Jurkat, Clone E6-1 (cell line): ENCODE data around the gene GSK3B.

Experiments
- DNase-seq: peaks from one replicate; pipeline ENCODE4 v3.0.0-alpha.2; 2011; ENCODE audit warnings: low read depth, low spot score
- H3K4me3 ChIP-seq: 2 replicates; pipeline ENCODE4 v1.5.1; 2011; ENCODE audit warnings: mild to moderate bottlenecking, low read length, control low read depth, moderate library complexity

Gene GSK3B

GRCh38 chr3:120101624-120102023, 7.4 kb upstream of the GSK3B start:
- H3K4me3 ChIP-seq, result no peak overlapping the region
- no peak for DNase-seq

DNA sequence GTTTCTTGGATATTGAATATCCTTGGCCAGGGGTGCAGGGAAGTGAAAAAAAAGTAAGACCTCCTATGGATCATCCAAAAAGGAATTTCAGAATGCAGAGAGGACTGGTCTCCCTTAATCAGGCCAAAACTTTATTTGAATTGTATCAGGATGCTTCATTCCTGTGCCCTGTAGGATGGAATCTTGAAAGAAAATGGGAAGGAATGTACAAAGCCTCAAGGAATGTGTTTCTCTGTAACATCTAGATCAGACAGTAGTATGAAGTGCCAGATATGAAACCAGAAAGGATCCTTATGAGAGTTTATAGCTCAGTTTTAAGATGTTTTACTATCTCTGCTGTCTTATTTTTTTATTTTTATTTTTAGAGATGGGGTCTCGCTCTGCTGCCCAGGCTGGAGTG, 6.5 kb upstream of the GSK3B start:
- H3K4me3 ChIP-seq, result no peak overlapping the region
- no peak for DNase-seq

GRCh38 chr3:120098710-120099109, 4.5 kb upstream of the GSK3B start:
- no peak overlapping the region for H3K4me3 ChIP-seq
- no peak for DNase-seq

GRCh38 chr3:120095979-120096426, 1.8 kb upstream of the GSK3B start:
- peak overlapping the region; percentile 75 for H3K4me3 ChIP-seq
- DNase-seq, result no peak

GRCh38 chr3:120095226-120095978, 1.2 kb upstream of the GSK3B start:
- DNase-seq, result peak; percentile 83
- peak overlapping the region; percentile 75 for H3K4me3 ChIP-seq

DNA sequence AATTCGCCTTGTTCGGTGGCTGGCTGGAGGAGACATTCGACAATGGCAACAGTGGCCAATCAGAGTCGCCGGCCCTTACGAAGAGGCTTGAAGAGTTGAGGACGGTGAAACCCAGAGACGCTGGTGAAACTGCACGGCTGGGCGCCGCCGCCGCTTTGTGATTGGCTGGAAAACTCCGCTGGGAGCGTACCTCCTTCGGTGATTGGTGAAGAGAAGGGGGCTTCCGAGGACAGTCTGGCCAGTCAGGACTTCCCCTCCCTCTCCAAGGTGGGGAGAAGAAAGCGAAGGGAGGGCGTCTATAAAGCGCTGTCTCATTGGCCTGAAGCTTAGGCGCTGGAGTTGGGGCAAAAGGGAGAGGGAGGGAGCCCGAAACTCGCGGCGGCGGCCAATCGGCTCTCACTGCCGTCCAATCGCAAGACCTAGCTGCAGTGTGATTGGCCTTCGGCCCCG, 554 bp upstream of the GSK3B start:
- H3K4me3 ChIP-seq, result peak overlapping the region; percentile 75
- peak; percentile 100 for DNase-seq

- H3K4me3 ChIP-seq, result peak overlapping the region; percentile 74
- peak; percentile 88 for DNase-seq
Measured at GRCh38 chr3:120093119-120093910, 932 bp downstream of the GSK3B start.

DNA sequence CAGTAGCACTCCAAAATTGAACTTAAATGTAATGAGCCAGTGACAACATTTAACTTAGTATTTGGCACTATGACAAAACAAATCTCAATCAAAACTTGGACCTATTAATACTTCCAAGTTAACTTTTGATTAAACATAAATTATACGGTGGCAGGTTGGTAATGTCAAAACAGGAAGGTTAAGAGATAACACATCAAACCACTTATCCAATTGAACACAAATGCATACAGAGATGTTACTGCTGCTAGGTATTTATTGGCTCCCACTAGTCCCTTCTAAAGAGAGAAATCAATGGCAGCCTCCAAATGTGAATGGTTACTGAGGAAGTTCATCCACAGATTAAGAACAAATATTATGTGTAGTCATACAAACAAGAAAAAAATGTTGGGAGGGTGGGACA, 1.8 kb downstream of the GSK3B start:
- no peak for DNase-seq
- peak overlapping the region; percentile 74 for H3K4me3 ChIP-seq

DNA sequence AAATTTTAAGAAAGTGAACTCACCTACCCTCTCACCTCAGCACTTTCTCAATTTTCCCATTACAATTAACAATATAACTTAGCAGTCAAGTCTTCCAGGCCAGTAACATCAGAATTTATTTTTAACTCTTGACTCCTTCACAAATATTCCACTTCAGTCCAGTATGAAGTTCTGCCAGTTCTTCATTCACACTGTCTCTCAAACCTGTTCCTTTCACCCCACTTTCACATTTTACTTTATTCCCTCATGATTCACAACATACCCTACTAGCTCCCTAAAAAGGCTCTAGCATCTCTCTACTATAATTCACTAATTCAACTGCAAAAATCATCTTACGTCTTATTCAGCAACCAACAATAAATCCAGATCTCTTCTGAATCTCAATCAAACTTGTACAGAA, 3.8 kb downstream of the GSK3B start:
- H3K4me3 ChIP-seq, result no peak overlapping the region
- no peak for DNase-seq

- DNase-seq, result no peak
- H3K4me3 ChIP-seq, result no peak overlapping the region
Measured at GRCh38 chr3:120089089-120089488, 5.2 kb downstream of the GSK3B start.

DNA sequence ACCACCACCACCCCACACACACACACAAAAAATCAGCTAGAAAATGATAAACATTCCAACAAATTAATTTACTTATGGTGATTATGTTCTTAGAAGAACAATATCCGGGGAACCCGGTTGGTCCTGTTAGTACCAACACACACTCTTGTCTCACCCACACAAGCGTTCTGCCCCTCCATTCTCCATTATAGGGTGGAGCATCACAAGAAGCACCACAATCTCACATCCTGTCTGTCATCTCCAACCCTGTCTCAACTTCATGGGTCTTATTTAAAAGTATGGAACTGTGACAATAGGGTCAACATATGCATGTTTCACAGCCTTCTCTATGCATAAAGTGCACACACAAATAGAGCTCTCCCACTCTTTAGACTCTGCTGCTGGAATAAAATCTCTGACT, 5.6 kb downstream of the GSK3B start:
- DNase-seq, result no peak
- no peak overlapping the region for H3K4me3 ChIP-seq

- H3K4me3 ChIP-seq, result no peak overlapping the region
- DNase-seq, result no peak
Measured at GRCh38 chr3:120081719-120082118, 12.5 kb downstream of the GSK3B start.

- no peak for DNase-seq
- no peak overlapping the region for H3K4me3 ChIP-seq
Measured at GRCh38 chr3:120080836-120081235, 13.4 kb downstream of the GSK3B start.

- H3K4me3 ChIP-seq, result no peak overlapping the region
- no peak for DNase-seq
Measured at GRCh38 chr3:120077731-120078130, 16.5 kb downstream of the GSK3B start.

DNA sequence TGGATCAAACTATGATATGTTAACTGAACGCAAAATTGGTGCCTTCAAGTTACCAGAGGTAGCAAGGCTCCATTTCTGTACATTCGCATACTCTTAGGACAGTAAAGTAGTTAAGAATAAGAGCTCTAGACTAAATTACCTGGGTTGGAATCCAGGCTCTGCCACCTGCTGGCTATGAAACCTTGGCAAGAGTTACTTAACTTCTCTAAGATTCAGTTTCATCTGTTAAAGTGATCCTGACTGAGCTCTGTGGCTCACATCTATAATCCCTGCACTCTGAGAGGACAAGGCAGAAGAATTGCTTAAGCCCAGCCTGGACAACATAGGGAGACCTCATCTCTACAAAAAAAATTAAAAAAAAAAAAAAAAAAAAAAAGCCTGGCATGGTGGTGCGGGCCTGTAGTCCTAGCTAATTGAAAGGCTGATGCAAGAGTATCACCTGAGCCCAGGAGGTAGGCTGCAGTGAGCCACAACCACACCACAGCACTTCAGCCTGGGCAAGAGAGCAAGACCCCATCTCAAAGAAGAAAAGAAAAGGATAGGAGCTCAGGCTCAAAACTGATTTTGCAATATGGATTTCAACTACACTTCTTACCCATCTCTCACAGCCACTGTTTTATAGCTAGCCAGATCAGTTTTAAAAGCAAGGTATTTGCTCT, 21.3 kb downstream of the GSK3B start:
- no peak for DNase-seq
- no peak overlapping the region for H3K4me3 ChIP-seq

DNA sequence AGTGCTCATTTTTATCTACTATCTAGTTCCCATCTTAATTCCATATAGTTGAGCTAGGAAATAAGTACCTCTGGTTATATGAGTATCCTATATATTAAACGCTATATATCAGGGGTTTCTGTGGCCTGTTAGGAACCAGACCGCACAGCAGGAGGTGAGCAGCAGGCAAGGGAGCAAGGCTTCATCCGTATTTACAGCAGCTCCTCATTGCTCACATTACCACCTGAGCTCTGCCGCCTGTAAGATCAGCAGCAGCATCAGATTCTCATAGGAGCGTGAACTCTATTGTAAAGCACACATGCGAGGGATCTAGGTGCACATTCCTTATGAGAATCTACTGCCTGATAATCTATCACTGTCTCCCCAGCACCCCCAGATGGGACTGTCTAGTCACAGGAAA, 23.0 kb downstream of the GSK3B start:
- no peak overlapping the region for H3K4me3 ChIP-seq
- no peak for DNase-seq

DNA sequence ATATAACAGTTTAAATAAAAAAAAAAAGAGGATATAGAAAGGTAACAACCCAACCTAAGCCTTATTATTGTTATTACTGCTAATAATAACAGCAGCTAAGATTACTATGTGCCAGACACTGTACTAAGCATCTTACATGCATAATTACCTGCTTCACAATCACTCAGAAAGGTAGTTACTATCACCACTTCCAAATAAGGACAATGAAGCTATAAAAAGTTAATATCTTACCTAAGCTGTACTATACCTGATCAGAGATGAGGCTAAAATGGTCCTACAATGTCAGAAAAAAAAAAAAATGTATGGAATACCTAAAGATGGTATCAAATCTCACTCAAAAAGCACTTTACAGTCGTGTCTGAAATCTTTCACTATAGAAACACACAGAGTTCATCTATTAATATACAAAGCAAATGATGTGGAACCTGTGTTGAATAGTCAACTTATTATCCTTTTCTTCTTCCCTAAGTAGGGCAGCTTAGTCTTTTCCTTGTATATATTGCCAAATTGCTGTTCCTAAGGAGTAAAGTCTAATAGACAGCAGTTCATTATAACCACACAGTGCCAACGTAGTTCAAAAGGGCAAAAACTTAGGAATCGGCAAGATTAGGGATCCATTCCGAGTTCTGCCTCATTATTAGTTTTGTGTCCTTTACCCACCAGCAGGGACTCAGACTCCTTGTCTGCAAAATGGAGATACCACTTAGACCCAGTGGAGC, 23.8 kb downstream of the GSK3B start:
- no peak overlapping the region for H3K4me3 ChIP-seq
- no peak for DNase-seq

DNA sequence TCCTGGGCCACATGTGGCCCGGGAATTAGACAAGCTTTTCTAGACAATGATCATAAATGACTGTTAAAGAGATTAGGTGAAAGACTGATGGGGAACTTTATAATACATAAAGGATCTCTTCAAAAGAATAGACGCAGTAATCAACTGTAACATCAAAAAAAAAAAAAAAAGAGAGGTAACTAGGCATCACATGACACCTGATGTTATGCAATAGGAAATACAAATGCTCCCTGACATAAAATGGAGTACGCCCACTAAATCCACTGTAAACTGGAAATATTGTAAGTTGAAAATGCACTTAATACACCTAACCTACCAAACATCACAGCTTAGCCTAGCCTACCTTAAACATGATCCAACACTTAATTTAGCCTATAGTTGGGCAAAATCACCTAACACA, 27.2 kb downstream of the GSK3B start:
- H3K4me3 ChIP-seq, result no peak overlapping the region
- DNase-seq, result no peak

- H3K4me3 ChIP-seq, result no peak overlapping the region
- DNase-seq, result no peak
Measured at GRCh38 chr3:120066634-120067033, 27.6 kb downstream of the GSK3B start.
